Measurements from ENCODE around the gene MLLT3. TPM values are rescaled to one million over a fixed set of nuclear protein-coding genes. Genes with fewer than 3 reads are reported as not detected.

Gene MLLT3
- total RNA-seq, 1 donor from 2014 or later = 15.8 TPM

- Histone ChIP-seq H3K36me3 (ENCODE audit: control insufficient read depth, insufficient read depth, low read length) (no peaks in the 10 kb centered on the region), H3K27me3 (ENCODE audit: control insufficient read depth, insufficient read depth, low read length) (no peaks in the 10 kb centered on the region), H3K4me3 (ENCODE audit: low read depth, low read length) (no peak overlapping the region)
- FAIRE-seq = no peak
- TF ChIP-seq CTCF (IDR thresholded peaks at IDR 0.05; ENCODE audit: insufficient read depth, low read length, severe bottlenecking) = no peak
- no peak for DNase-seq (ENCODE audit: low read depth)
These were observed 227.3 kb downstream of the MLLT3 start for GRCh38 chr9:20394969-20395368.

GRCh38 chr9:20391208-20391607 is 231.1 kb downstream of the MLLT3 start:
- TF ChIP-seq CTCF (IDR thresholded peaks at IDR 0.05; ENCODE audit: insufficient read depth, low read length, severe bottlenecking) = no peak
- H3K36me3 ChIP-seq (ENCODE audit: control insufficient read depth, insufficient read depth, low read length) = no peaks in the 10 kb centered on the region
- H3K27me3 ChIP-seq (ENCODE audit: control insufficient read depth, insufficient read depth, low read length) = no peaks in the 10 kb centered on the region
- no peak overlapping the region for H3K4me3 ChIP-seq (ENCODE audit: low read depth, low read length)
- DNase-seq (ENCODE audit: low read depth) (no peak), FAIRE-seq (no peak)

GRCh38 chr9:20390400-20390799 is 231.9 kb downstream of the MLLT3 start:
- DNase-seq (ENCODE audit: low read depth) (no peak), FAIRE-seq (no peak)
- no peaks in the 10 kb centered on the region for H3K27me3 ChIP-seq (ENCODE audit: control insufficient read depth, insufficient read depth, low read length)
- H3K36me3 ChIP-seq (ENCODE audit: control insufficient read depth, insufficient read depth, low read length) = no peaks in the 10 kb centered on the region
- TF ChIP-seq CTCF (IDR thresholded peaks at IDR 0.05; ENCODE audit: insufficient read depth, low read length, severe bottlenecking) = no peak
- no peak overlapping the region for H3K4me3 ChIP-seq (ENCODE audit: low read depth, low read length)

- TF ChIP-seq CTCF (IDR thresholded peaks at IDR 0.05; ENCODE audit: insufficient read depth, low read length, severe bottlenecking) = no peak
- FAIRE-seq (no peak), DNase-seq (ENCODE audit: low read depth) (no peak)
- no peak overlapping the region for H3K4me3 ChIP-seq (ENCODE audit: low read depth, low read length)
- H3K27me3 ChIP-seq (ENCODE audit: control insufficient read depth, insufficient read depth, low read length) = no peaks in the 10 kb centered on the region
- no peaks in the 10 kb centered on the region for H3K36me3 ChIP-seq (ENCODE audit: control insufficient read depth, insufficient read depth, low read length)
These were observed 235.2 kb downstream of the MLLT3 start for GRCh38 chr9:20387062-20387461.

GRCh38 chr9:20384642-20385041 is 237.7 kb downstream of the MLLT3 start:
- Histone ChIP-seq H3K4me3 (ENCODE audit: low read depth, low read length) (no peak overlapping the region), H3K27me3 (ENCODE audit: control insufficient read depth, insufficient read depth, low read length) (no peaks in the 10 kb centered on the region), H3K36me3 (ENCODE audit: control insufficient read depth, insufficient read depth, low read length) (no peaks in the 10 kb centered on the region)
- TF ChIP-seq CTCF (IDR thresholded peaks at IDR 0.05; ENCODE audit: insufficient read depth, low read length, severe bottlenecking) = no peak
- no peak for DNase-seq (ENCODE audit: low read depth)
- FAIRE-seq = no peak

- DNase-seq (ENCODE audit: low read depth) (peak; percentile 25), FAIRE-seq (no peak)
- no peak for TF ChIP-seq CTCF (IDR thresholded peaks at IDR 0.05; ENCODE audit: insufficient read depth, low read length, severe bottlenecking)
These were observed 239.7 kb downstream of the MLLT3 start for GRCh38 chr9:20382460-20383071.

More at GRCh38 chr9:20382460-20383071, 239.7 kb downstream of the MLLT3 start:
- H3K27me3 ChIP-seq (ENCODE audit: control insufficient read depth, insufficient read depth, low read length) = no peaks in the 10 kb centered on the region
- H3K36me3 ChIP-seq (ENCODE audit: control insufficient read depth, insufficient read depth, low read length) = no peaks in the 10 kb centered on the region
- no peak overlapping the region for H3K4me3 ChIP-seq (ENCODE audit: low read depth, low read length)

All from bronchial epithelial cell (primary cell).